Suprapubic skin (tissue), 4 donors: ENCODE results near the gene ATAD3B. TPM values are rescaled to one million over a fixed set of nuclear protein-coding genes. Genes with fewer than 3 reads are reported as not detected.
"Not testable (repeated sequence)": the region's sequence is repeated elsewhere in the genome, so short reads cannot be mapped to it uniquely, and the experiment has no call there.

ENCODE experiments used
- DNase-seq, 2 donors: peaks; one replicate each; pipeline ENCODE4 v3.0.0-alpha.2; 2019; ENCODE audit warnings: low spot score in 2 of 2
- H3K27ac ChIP-seq: fragments of 200-600 bp; sonication (generic); one replicate; pipeline ENCODE4 v1.5.1; 2019
- H3K27me3 ChIP-seq: fragments of 200-600 bp; sonication (generic); one replicate; pipeline ENCODE4 v1.5.1; 2019
- H3K36me3 ChIP-seq: fragments of 200-600 bp; sonication (generic); one replicate; pipeline ENCODE4 v1.5.1; 2019
- H3K4me1 ChIP-seq: fragments of 200-600 bp; sonication (generic); one replicate; pipeline ENCODE4 v1.5.1; 2019
- H3K4me3 ChIP-seq: fragments of 200-600 bp; sonication (generic); one replicate; pipeline ENCODE4 v1.5.1; 2019; ENCODE audit warnings: mild to moderate bottlenecking
- H3K9me3 ChIP-seq: fragments of 200-600 bp; sonication (generic); one replicate; pipeline ENCODE4 v1.5.1; 2019
- CTCF ChIP-seq, 2 donors: fragments of 200-600 bp in 1 of 2; fragments of 450-650 bp in 1 of 2; sonication (generic) in 1 of 2; IDR thresholded peaks; one replicate each; pipeline ENCODE4 v1.5.1; 2016 to 2019; ENCODE audit warnings: antibody characterized with exemption in 2 of 2, mild to moderate bottlenecking in 1 of 2, moderate library complexity in 1 of 2
- EP300 ChIP-seq: sonication (generic); formaldehyde crosslinking; IDR thresholded peaks from one replicate; pipeline ENCODE4 v1.6.1; 2017; ENCODE audit warnings: antibody characterized with exemption
- POLR2A ChIP-seq, 2 donors: fragments of 450-650 bp; IDR thresholded peaks; one replicate each; pipeline ENCODE4 v1.6.1; 2017; ENCODE audit warnings: antibody characterized with exemption in 2 of 2, mild to moderate bottlenecking in 2 of 2, moderate library complexity in 2 of 2
- POLR2AphosphoS5 ChIP-seq, 3 donors: sonication (generic); formaldehyde crosslinking; IDR thresholded peaks; one replicate each; pipeline ENCODE4 v1.6.1; 2017; ENCODE audit warnings: antibody characterized with exemption in 3 of 3
- WGBS: methylation state at CpG from one replicate; pipeline ENCODE4 v1.1.5; 2018; 5-methylcytosine and 5-hydroxymethylcytosine counted together
- total RNA-seq, 4 donors: library from RNA; depleted of rRNA; stranded (reverse); fragments of >200 nt; gene quantifications; one replicate each; pipeline ENCODE4 v1.1.0, GENCODE V29; 2016

The ATAD3B gene
- total RNA-seq, 4 donors from 2014 or later, result 18.5 to 71.9 (median 23.7) TPM

GRCh38 chr1:1510912-1511532, 39.5 kb downstream of the ATAD3B start:
- H3K9me3 ChIP-seq, result no peaks in the 10 kb centered on the region
- TF ChIP-seq EP300 (no peak), POLR2A (IDR thresholded peaks at IDR 0.05) (no peak), POLR2AphosphoS5 (IDR thresholded peaks at IDR 0.05) (no peak), CTCF (IDR thresholded peaks at IDR 0.05) (no peak)
- 17% methylated on average over 14 of the region's 17 CpGs for WGBS
- no peaks in the 10 kb centered on the region for H3K36me3 ChIP-seq
- H3K4me3 ChIP-seq, result peak overlapping the region; percentile 87
- H3K27ac ChIP-seq, result peak overlapping the region; percentile 88
- peaks cover 20% of the 10 kb centered on the region for H3K4me1 ChIP-seq
- H3K27me3 ChIP-seq, result no peaks in the 10 kb centered on the region
- DNase-seq, result no peak

GRCh38 chr1:1511533-1512285, 40.1 kb downstream of the ATAD3B start, which contains the start of gene ATAD3A:
Gene ATAD3A (plus strand): TSS chr1:1512162. CDS start chr1:1512269, 107 bp downstream.
- 0% methylated on average over 2 of the region's 99 CpGs for WGBS

GRCh38 chr1:1512425-1512824, 40.9 kb downstream of the ATAD3B start:
- not testable (repeated sequence) for H3K9me3 ChIP-seq
- H3K27ac ChIP-seq, result peak overlapping the region; percentile 88

More at GRCh38 chr1:1511533-1512285, 40.1 kb downstream of the ATAD3B start, which contains the start of gene ATAD3A:
- Histone ChIP-seq H3K36me3 (peaks cover 5% of the 10 kb centered on the region), H3K4me1 (peaks cover 16% of the 10 kb centered on the region), H3K27ac (peak within 1 kb of the TSS; percentile 88), H3K9me3 (no peaks in the 10 kb centered on the region), H3K27me3 (no peaks in the 10 kb centered on the region), H3K4me3 (peak within 1 kb of the TSS; percentile 87)
- peak in 1 of 2 donors; percentile 19 for TF ChIP-seq POLR2A (IDR thresholded peaks at IDR 0.05)
- no peak for TF ChIP-seq CTCF (IDR thresholded peaks at IDR 0.05)
- TF ChIP-seq POLR2AphosphoS5 (IDR thresholded peaks at IDR 0.05), result peak; percentile 1 to 98 (median 96)
- DNase-seq, result peak; percentile 99

GRCh38 chr1:1513675-1514074, 42.1 kb downstream of the ATAD3B start:
- not testable (repeated sequence) for H3K27me3 ChIP-seq, DNase-seq, H3K9me3 ChIP-seq, H3K27ac ChIP-seq
- H3K4me1 ChIP-seq, result peaks cover 16% of the 10 kb centered on the region
- H3K4me3 ChIP-seq, result peak overlapping the region; percentile 3
- 69% methylated on average over 11 of the region's 18 CpGs for WGBS
- peaks cover 19% of the 10 kb centered on the region for H3K36me3 ChIP-seq

More at GRCh38 chr1:1512425-1512824, 40.9 kb downstream of the ATAD3B start:
- WGBS, result no CpG with 5 or more reads among the region's 52 CpGs
- DNase-seq, H3K27me3 ChIP-seq, H3K36me3 ChIP-seq: not testable (repeated sequence)
- peaks cover 16% of the 10 kb centered on the region for H3K4me1 ChIP-seq
- H3K4me3 ChIP-seq, result peak overlapping the region; percentile 87

GRCh38 chr1:1514376-1514775, 42.8 kb downstream of the ATAD3B start:
- 83% methylated on average over 9 of the region's 16 CpGs for WGBS

GRCh38 chr1:1516923-1517322, 45.4 kb downstream of the ATAD3B start:
- not testable (repeated sequence) for DNase-seq
- WGBS, result 88% methylated on average over 8 of the region's 14 CpGs

More at GRCh38 chr1:1514376-1514775, 42.8 kb downstream of the ATAD3B start:
- DNase-seq, H3K27me3 ChIP-seq, H3K9me3 ChIP-seq, H3K27ac ChIP-seq, H3K4me3 ChIP-seq: not testable (repeated sequence)
- Histone ChIP-seq H3K36me3 (peaks cover 22% of the 10 kb centered on the region), H3K4me1 (peaks cover 16% of the 10 kb centered on the region)

GRCh38 chr1:1517973-1518620, 46.5 kb downstream of the ATAD3B start:
- Histone ChIP-seq H3K27ac (no peak overlapping the region), H3K27me3 (no peaks in the 10 kb centered on the region), H3K4me1 (peaks cover 5% of the 10 kb centered on the region), H3K4me3 (no peak overlapping the region), H3K36me3 (peaks cover 48% of the 10 kb centered on the region), H3K9me3 (no peaks in the 10 kb centered on the region)
- no peak for DNase-seq
- TF ChIP-seq POLR2AphosphoS5 (IDR thresholded peaks at IDR 0.05) (no peak), EP300 (no peak), POLR2A (IDR thresholded peaks at IDR 0.05) (no peak), CTCF (IDR thresholded peaks at IDR 0.05) (no peak)
- 94% methylated on average over 24 of the region's 28 CpGs for WGBS

More at GRCh38 chr1:1516923-1517322, 45.4 kb downstream of the ATAD3B start:
- H3K4me1 ChIP-seq, H3K27me3 ChIP-seq, H3K4me3 ChIP-seq, H3K27ac ChIP-seq, H3K9me3 ChIP-seq: not testable (repeated sequence)
- peaks cover 40% of the 10 kb centered on the region for H3K36me3 ChIP-seq

- not testable (repeated sequence) for H3K9me3 ChIP-seq, H3K4me1 ChIP-seq, DNase-seq, H3K27ac ChIP-seq, H3K4me3 ChIP-seq, H3K27me3 ChIP-seq
- peaks cover 53% of the 10 kb centered on the region for H3K36me3 ChIP-seq
- WGBS, result 92% methylated on average over 14 of the region's 19 CpGs
Observed at GRCh38 chr1:1518621-1519007, 47.0 kb downstream of the ATAD3B start.

GRCh38 chr1:1519805-1520505, 48.4 kb downstream of the ATAD3B start:
- not testable (repeated sequence) for H3K4me3 ChIP-seq, H3K27me3 ChIP-seq, H3K27ac ChIP-seq, H3K9me3 ChIP-seq, H3K4me1 ChIP-seq, DNase-seq
- 97% methylated on average over 19 of the region's 51 CpGs for WGBS
- peaks cover 58% of the 10 kb centered on the region for H3K36me3 ChIP-seq
